GM15510 (cell line): ENCODE measurements around the gene YPEL5.

Experiments
- POLR2A ChIP-seq: IDR thresholded peaks from 3 replicates; pipeline ENCODE4 v1.6.1; 2011; ENCODE audit warnings: borderline replicate concordance; ENCODE audit not compliant: insufficient read length; ENCODE audit errors: extremely low read depth

Gene YPEL5

DNA sequence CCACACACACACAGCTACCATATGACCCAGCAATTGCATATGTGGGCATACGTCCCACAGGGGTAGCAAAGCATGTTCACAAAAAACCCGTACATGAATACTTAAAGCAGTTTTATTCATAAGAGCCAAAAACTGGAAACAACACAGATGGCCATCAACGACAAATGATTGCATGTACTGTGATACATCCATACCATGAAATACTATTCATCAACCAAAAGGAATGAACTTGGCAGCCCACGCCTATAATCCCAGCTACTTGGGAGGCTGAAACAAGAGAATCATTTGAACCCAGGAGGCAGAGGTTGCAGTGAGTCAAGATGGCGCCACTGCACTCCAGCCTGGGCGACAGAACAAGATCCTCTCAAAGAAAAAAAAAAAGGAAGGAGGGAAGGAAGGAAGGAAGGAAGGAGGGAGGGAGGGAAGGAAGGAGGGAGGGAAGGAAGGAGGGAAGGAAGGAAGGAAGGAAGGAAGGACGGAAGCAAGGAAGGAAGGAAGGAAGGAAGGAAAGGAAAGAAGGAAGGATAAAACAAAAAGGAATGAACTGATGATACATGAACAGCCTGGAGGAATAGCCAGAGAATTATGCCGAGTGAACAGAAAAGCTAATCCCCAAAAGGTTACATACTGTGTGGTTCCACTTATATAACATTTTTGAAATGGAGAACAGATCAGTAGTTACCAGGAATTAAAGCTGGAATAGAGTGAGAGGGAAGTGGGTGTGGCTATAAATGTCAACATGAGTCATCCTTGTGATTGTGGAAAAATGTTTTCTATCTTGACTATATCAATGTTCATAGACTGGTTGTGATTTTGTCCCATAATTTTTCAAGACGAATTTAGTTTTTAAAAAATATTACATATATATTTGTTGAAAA, 19.6 kb upstream of the YPEL5 start:
- TF ChIP-seq POLR2A = no peak

GRCh38 chr2:30134582-30134981, 12.2 kb upstream of the YPEL5 start:
- TF ChIP-seq POLR2A = no peak

- TF ChIP-seq POLR2A = no peak
Observed at GRCh38 chr2:30135541-30135940, 11.3 kb upstream of the YPEL5 start.

- TF ChIP-seq POLR2A = no peak
Observed at GRCh38 chr2:30136764-30137444, 9.9 kb upstream of the YPEL5 start.

GRCh38 chr2:30139131-30139870, 7.5 kb upstream of the YPEL5 start:
- no peak for TF ChIP-seq POLR2A

- TF ChIP-seq POLR2A = no peak
Observed at GRCh38 chr2:30141136-30141535, 5.7 kb upstream of the YPEL5 start.

GRCh38 chr2:30144260-30144659, 2.5 kb upstream of the YPEL5 start:
- TF ChIP-seq POLR2A = no peak

- no peak for TF ChIP-seq POLR2A
Observed at GRCh38 chr2:30145826-30146336, 926 bp upstream of the YPEL5 start.

DNA sequence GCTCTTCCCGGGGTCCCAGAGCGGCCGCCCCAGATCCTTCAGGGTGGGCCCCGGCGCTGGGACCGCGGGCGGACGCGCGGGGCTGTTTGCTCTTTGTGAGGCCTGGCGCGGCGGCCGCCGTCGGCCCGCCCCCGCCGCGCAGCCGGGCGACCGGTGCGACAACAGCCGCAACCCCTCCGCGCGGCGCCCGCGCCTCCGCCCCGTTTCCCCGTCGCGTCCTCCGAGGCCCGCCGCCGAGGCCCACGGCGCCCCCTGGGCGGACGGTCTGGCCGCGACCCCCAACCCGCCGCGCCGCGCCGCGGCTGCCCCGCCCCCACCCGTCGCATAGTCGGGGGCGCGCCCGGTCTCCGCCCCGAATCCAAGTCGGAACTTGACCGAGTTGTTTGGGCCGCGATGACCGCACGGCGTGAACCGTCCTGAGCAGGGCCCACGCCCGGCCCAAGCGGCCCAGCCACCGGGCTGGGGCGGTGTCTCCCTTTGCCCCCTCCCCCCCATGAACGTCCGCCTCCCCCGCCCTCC, 448 bp downstream of the YPEL5 start:
- no peak for TF ChIP-seq POLR2A

DNA sequence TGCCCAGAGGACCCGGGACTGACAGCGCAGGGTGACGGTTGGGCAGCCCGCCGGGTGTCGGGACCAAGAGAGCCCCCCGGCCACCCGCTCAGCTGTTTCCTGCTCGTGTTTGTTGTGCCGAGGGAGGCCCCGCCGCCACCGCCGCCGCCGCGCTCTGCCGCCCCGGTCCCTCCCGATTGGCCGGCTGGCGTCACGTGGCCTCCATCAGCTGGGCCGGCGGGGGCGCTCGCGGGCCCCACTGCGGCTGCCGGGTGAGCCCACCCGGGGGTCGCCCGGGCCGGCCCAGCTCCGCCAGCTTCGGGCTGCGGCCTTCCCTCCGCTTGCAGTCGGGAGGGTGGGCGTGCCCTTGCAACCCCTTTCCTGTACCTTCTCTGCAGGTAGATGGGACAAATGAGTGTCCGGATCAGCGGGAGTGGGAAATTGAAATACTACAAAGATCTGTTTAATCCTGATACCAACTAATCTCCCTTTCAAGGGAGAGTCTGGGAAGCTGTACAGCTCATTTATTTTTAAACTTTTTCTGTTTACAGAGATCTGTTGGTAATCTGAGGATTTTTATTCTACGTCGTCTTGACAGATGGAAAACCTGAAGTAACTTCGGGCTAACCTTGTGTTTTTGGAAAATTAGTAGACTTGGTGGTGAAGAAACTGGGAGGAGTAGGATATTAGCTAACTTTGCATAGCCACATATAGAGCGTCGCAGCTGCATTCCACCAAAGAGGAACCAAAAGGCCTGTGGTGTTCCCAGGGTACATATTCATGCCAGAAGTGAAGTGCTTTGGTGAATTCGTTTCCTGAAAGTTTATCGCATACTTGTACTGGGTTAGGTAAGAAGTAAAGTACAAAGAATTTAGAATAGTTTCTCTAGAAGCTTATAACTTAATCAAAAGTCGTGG, 1.2 kb downstream of the YPEL5 start:
- TF ChIP-seq POLR2A = no peak

GRCh38 chr2:30148850-30149249, 2.0 kb downstream of the YPEL5 start:
- TF ChIP-seq POLR2A = no peak

- no peak for TF ChIP-seq POLR2A
Observed at GRCh38 chr2:30149513-30149912, 2.7 kb downstream of the YPEL5 start.

GRCh38 chr2:30149976-30150375, 3.2 kb downstream of the YPEL5 start:
- no peak for TF ChIP-seq POLR2A

GRCh38 chr2:30150786-30151185, 4.0 kb downstream of the YPEL5 start:
- TF ChIP-seq POLR2A = no peak
